Stimulated activated memory B cell treated with anti-CD40 and anti-IgM and Interleukin-4, amounts not matched to agents 10 μg/mL and 1 μg/mL and 100 μg/mL, for 72 hours (primary cell): Measurements from ENCODE around the gene KLHDC4.
"Not testable (repeated sequence)": the region's sequence is repeated elsewhere in the genome, so short reads cannot be mapped to it uniquely, and the experiment has no call there.

ENCODE experiments used
- ATAC-seq: fragments of 150-1000 bp; cut with Tn5 transposase; 2 replicates; pipeline ENCODE4 v1.10.0; 2021
- H3K27ac Mint-ChIP-seq: one replicate; pipeline ENCODE4 v1.8.0; 2022; ENCODE audit warnings: mild to moderate bottlenecking, mixed read lengths
- H3K27me3 Mint-ChIP-seq: one replicate; pipeline ENCODE4 v1.8.0; 2022; ENCODE audit warnings: mixed read lengths
- H3K36me3 Mint-ChIP-seq: one replicate; pipeline ENCODE4 v1.8.0; 2022; ENCODE audit warnings: mixed read lengths
- H3K4me1 Mint-ChIP-seq: one replicate; pipeline ENCODE4 v1.8.0; 2022; ENCODE audit warnings: mixed read lengths
- H3K4me3 Mint-ChIP-seq: one replicate; pipeline ENCODE4 v1.8.0; 2022; ENCODE audit warnings: mild to moderate bottlenecking, moderate library complexity, mixed read lengths
- H3K9me3 Mint-ChIP-seq: one replicate; pipeline ENCODE4 v1.8.0; 2022; ENCODE audit warnings: mixed read lengths

The KLHDC4 gene

GRCh38 chr16:87721622-87722585 is 43.9 kb downstream of the KLHDC4 start:
- no peak for ATAC-seq
- peaks cover 3% of the 10 kb centered on the region for H3K9me3 Mint-ChIP-seq
- H3K27ac Mint-ChIP-seq: no peak overlapping the region
- H3K4me1 Mint-ChIP-seq: peaks cover 46% of the 10 kb centered on the region
- H3K36me3 Mint-ChIP-seq: peaks cover 75% of the 10 kb centered on the region
- no peak overlapping the region for H3K4me3 Mint-ChIP-seq
- no peaks in the 10 kb centered on the region for H3K27me3 Mint-ChIP-seq

GRCh38 chr16:87720446-87720845 is 45.3 kb downstream of the KLHDC4 start:
- H3K27me3 Mint-ChIP-seq: no peaks in the 10 kb centered on the region
- ATAC-seq: no peak
- H3K4me1 Mint-ChIP-seq: peaks cover 37% of the 10 kb centered on the region
- H3K9me3 Mint-ChIP-seq: no peaks in the 10 kb centered on the region
- H3K36me3 Mint-ChIP-seq: peaks cover 75% of the 10 kb centered on the region
- H3K27ac Mint-ChIP-seq: no peak overlapping the region
- H3K4me3 Mint-ChIP-seq: no peak overlapping the region

GRCh38 chr16:87718831-87719230 is 47.0 kb downstream of the KLHDC4 start:
- Mint-ChIP-seq H3K36me3 (peaks cover 74% of the 10 kb centered on the region), H3K4me1 (peaks cover 32% of the 10 kb centered on the region)
- not testable (repeated sequence) for H3K4me3 Mint-ChIP-seq, H3K27me3 Mint-ChIP-seq, H3K27ac Mint-ChIP-seq, ATAC-seq, H3K9me3 Mint-ChIP-seq

- Mint-ChIP-seq H3K27me3 (no peaks in the 10 kb centered on the region), H3K4me3 (no peak overlapping the region), H3K36me3 (peaks cover 64% of the 10 kb centered on the region), H3K9me3 (no peaks in the 10 kb centered on the region), H3K4me1 (peaks cover 21% of the 10 kb centered on the region), H3K27ac (peak overlapping the region; percentile 18)
- ATAC-seq: no peak
Observed at GRCh38 chr16:87715658-87716057, 50.1 kb downstream of the KLHDC4 start.

- H3K27ac Mint-ChIP-seq: peak overlapping the region; percentile 18
- H3K36me3 Mint-ChIP-seq: peaks cover 67% of the 10 kb centered on the region
- ATAC-seq: no peak
- H3K4me3 Mint-ChIP-seq: no peak overlapping the region
- H3K4me1 Mint-ChIP-seq: peaks cover 21% of the 10 kb centered on the region
- H3K27me3 Mint-ChIP-seq: no peaks in the 10 kb centered on the region
- no peaks in the 10 kb centered on the region for H3K9me3 Mint-ChIP-seq
Observed at GRCh38 chr16:87715231-87715630, 50.6 kb downstream of the KLHDC4 start.

- Mint-ChIP-seq H3K27me3 (no peaks in the 10 kb centered on the region), H3K27ac (peak overlapping the region; percentile 30), H3K36me3 (peaks cover 65% of the 10 kb centered on the region), H3K4me3 (no peak overlapping the region), H3K4me1 (peaks cover 21% of the 10 kb centered on the region), H3K9me3 (no peaks in the 10 kb centered on the region)
- ATAC-seq: no peak
Observed at GRCh38 chr16:87713451-87714229, 52.1 kb downstream of the KLHDC4 start.

- Mint-ChIP-seq H3K4me3 (no peak overlapping the region), H3K27ac (no peak overlapping the region), H3K36me3 (peaks cover 68% of the 10 kb centered on the region), H3K4me1 (peaks cover 10% of the 10 kb centered on the region), H3K9me3 (no peaks in the 10 kb centered on the region), H3K27me3 (no peaks in the 10 kb centered on the region)
- ATAC-seq: no peak
Observed at GRCh38 chr16:87712184-87712762, 53.5 kb downstream of the KLHDC4 start.

GRCh38 chr16:87710887-87711286 is 54.9 kb downstream of the KLHDC4 start:
- no peak overlapping the region for H3K4me3 Mint-ChIP-seq
- peaks cover 10% of the 10 kb centered on the region for H3K4me1 Mint-ChIP-seq
- no peaks in the 10 kb centered on the region for H3K27me3 Mint-ChIP-seq
- H3K9me3 Mint-ChIP-seq: no peaks in the 10 kb centered on the region
- no peak for ATAC-seq
- H3K36me3 Mint-ChIP-seq: peaks cover 70% of the 10 kb centered on the region
- H3K27ac Mint-ChIP-seq: no peak overlapping the region

GRCh38 chr16:87709677-87710076 is 56.1 kb downstream of the KLHDC4 start:
- Mint-ChIP-seq H3K27me3 (no peaks in the 10 kb centered on the region), H3K36me3 (peaks cover 58% of the 10 kb centered on the region), H3K4me1 (peaks cover 4% of the 10 kb centered on the region), H3K27ac (no peak overlapping the region), H3K4me3 (no peak overlapping the region), H3K9me3 (no peaks in the 10 kb centered on the region)
- ATAC-seq: no peak

- no peak overlapping the region for H3K27ac Mint-ChIP-seq
- H3K27me3 Mint-ChIP-seq: no peaks in the 10 kb centered on the region
- H3K4me3 Mint-ChIP-seq: no peak overlapping the region
- ATAC-seq: no peak
- peaks cover 52% of the 10 kb centered on the region for H3K36me3 Mint-ChIP-seq
- peaks cover under 1% of the 10 kb centered on the region for H3K4me1 Mint-ChIP-seq
- no peaks in the 10 kb centered on the region for H3K9me3 Mint-ChIP-seq
Observed at GRCh38 chr16:87708881-87709638, 56.7 kb downstream of the KLHDC4 start.

- H3K36me3 Mint-ChIP-seq: peaks cover 50% of the 10 kb centered on the region
- H3K27me3 Mint-ChIP-seq: no peaks in the 10 kb centered on the region
- no peak overlapping the region for H3K4me3 Mint-ChIP-seq
- no peaks in the 10 kb centered on the region for H3K9me3 Mint-ChIP-seq
- H3K4me1 Mint-ChIP-seq: peaks cover 12% of the 10 kb centered on the region
- H3K27ac Mint-ChIP-seq: no peak overlapping the region
- ATAC-seq: no peak
Observed at GRCh38 chr16:87707714-87708580, 57.8 kb downstream of the KLHDC4 start.

- no peaks in the 10 kb centered on the region for H3K27me3 Mint-ChIP-seq
- no peak for ATAC-seq
- H3K36me3 Mint-ChIP-seq: peaks cover 53% of the 10 kb centered on the region
- no peak overlapping the region for H3K4me3 Mint-ChIP-seq
- no peaks in the 10 kb centered on the region for H3K9me3 Mint-ChIP-seq
- H3K27ac Mint-ChIP-seq: no peak overlapping the region
- H3K4me1 Mint-ChIP-seq: peaks cover 20% of the 10 kb centered on the region
Observed at GRCh38 chr16:87707097-87707496, 58.7 kb downstream of the KLHDC4 start.

- Mint-ChIP-seq H3K27ac (no peak overlapping the region), H3K27me3 (no peaks in the 10 kb centered on the region), H3K9me3 (no peaks in the 10 kb centered on the region), H3K4me3 (no peak overlapping the region), H3K4me1 (peaks cover 27% of the 10 kb centered on the region), H3K36me3 (peaks cover 53% of the 10 kb centered on the region)
- ATAC-seq: no peak
Observed at GRCh38 chr16:87706278-87707000, 59.3 kb downstream of the KLHDC4 start.
